Mesenchymal stem cell (in vitro differentiated cells and primary cell): ENCODE results near the gene DNER.

Source experiments
- DNase-seq: peaks from one replicate; pipeline ENCODE4 v3.0.0-alpha.2; 2013
- H2AFZ ChIP-seq: one replicate; pipeline ENCODE4 v1.6.1; 2013; ENCODE audit warnings: low read depth, mild to moderate bottlenecking, control low read depth, inconsistent platforms, low read length, moderate library complexity
- H2AK5ac ChIP-seq: 2 replicates; pipeline ENCODE4 v1.6.1; 2013; ENCODE audit warnings: low read length, moderate library complexity, mild to moderate bottlenecking, inconsistent platforms; ENCODE audit not compliant: severe bottlenecking
- H2BK120ac ChIP-seq: one replicate; pipeline ENCODE4 v1.6.1; 2013; ENCODE audit warnings: low read depth, mild to moderate bottlenecking, inconsistent platforms, low read length, moderate library complexity
- H2BK12ac ChIP-seq, 2 experiments: one replicate each; pipeline ENCODE4 v1.6.1; 2013; ENCODE audit warnings: inconsistent platforms in 2 of 2, low read length in 2 of 2, mild to moderate bottlenecking in 2 of 2, moderate library complexity in 2 of 2, control low read depth in 1 of 2
- H2BK15ac ChIP-seq: one replicate; pipeline ENCODE4 v1.6.1; 2013; ENCODE audit warnings: mild to moderate bottlenecking, low read depth, inconsistent platforms; ENCODE audit not compliant: poor library complexity, severe bottlenecking
- H2BK5ac ChIP-seq: 2 replicates; pipeline ENCODE4 v1.6.1; 2013; ENCODE audit warnings: low read depth, mild to moderate bottlenecking, low read length, control low read depth, inconsistent platforms; ENCODE audit not compliant: poor library complexity, severe bottlenecking
- H3K14ac ChIP-seq, 2 experiments: one replicate each; pipeline ENCODE4 v1.6.1; 2013; ENCODE audit warnings: inconsistent platforms in 2 of 2, low read length in 2 of 2, control low read depth in 1 of 2, mild to moderate bottlenecking in 1 of 2, moderate library complexity in 1 of 2
- H3K18ac ChIP-seq, 2 experiments: one replicate each; pipeline ENCODE4 v1.6.1; 2013; ENCODE audit warnings: inconsistent platforms in 2 of 2, low read length in 2 of 2, control low read depth in 1 of 2, low read depth in 1 of 2, mild to moderate bottlenecking in 1 of 2
- H3K23ac ChIP-seq, 2 experiments: one replicate each; pipeline ENCODE4 v1.6.1; 2013; ENCODE audit warnings: inconsistent platforms in 2 of 2, low read length in 2 of 2, mild to moderate bottlenecking in 2 of 2, moderate library complexity in 2 of 2, control low read depth in 1 of 2
- H3K27ac ChIP-seq: 2 replicates; pipeline ENCODE4 v1.5.1; 2013; ENCODE audit warnings: mild to moderate bottlenecking, moderate library complexity, low read length, control low read depth, inconsistent platforms; ENCODE audit not compliant: poor library complexity, severe bottlenecking
- H3K27me3 ChIP-seq, 2 experiments: 2 replicates each; pipeline versions ENCODE4 v1.6.1 to v1.7.0; 2013; ENCODE audit warnings: low read length in 2 of 2, mild to moderate bottlenecking in 2 of 2, moderate library complexity in 2 of 2, control low read depth in 1 of 2, inconsistent platforms in 1 of 2; ENCODE audit not compliant: control insufficient read depth in 1 of 2, insufficient read depth in 1 of 2
- H3K36me3 ChIP-seq, 2 experiments: 2 replicates each; pipeline versions ENCODE4 v1.6.1 to v1.7.0; 2013; ENCODE audit warnings: low read length in 2 of 2, control low read depth in 1 of 2, inconsistent platforms in 1 of 2, low read depth in 1 of 2, mild to moderate bottlenecking in 1 of 2; ENCODE audit not compliant: insufficient read depth in 2 of 2, control insufficient read depth in 1 of 2
- H3K4ac ChIP-seq, 2 experiments: one replicate each; pipeline ENCODE4 v1.6.1; 2013; ENCODE audit warnings: inconsistent platforms in 2 of 2, low read length in 2 of 2, mild to moderate bottlenecking in 2 of 2, moderate library complexity in 2 of 2, control low read depth in 1 of 2, low read depth in 1 of 2
- H3K4me1 ChIP-seq: 2 replicates; pipeline ENCODE4 v1.6.1; 2013; ENCODE audit warnings: low read depth, low read length, control low read depth; ENCODE audit not compliant: control insufficient read depth, insufficient read depth
- H3K4me2 ChIP-seq: 2 replicates; pipeline ENCODE4 v1.6.1; 2013; ENCODE audit warnings: low read length, mild to moderate bottlenecking, inconsistent platforms; ENCODE audit not compliant: poor library complexity, severe bottlenecking
- H3K4me3 ChIP-seq, 2 experiments: 2 replicates each; pipeline versions ENCODE4 v1.5.1 to v1.7.0; 2013; ENCODE audit warnings: low read length in 2 of 2, mild to moderate bottlenecking in 2 of 2, control low read depth in 1 of 2, low read depth in 1 of 2; ENCODE audit not compliant: insufficient read depth in 1 of 2
- H3K79me1 ChIP-seq: replicated peaks from 2 replicates; pipeline ENCODE4 v1.6.1; 2013; ENCODE audit warnings: mild to moderate bottlenecking, control low read depth, low read length, inconsistent platforms; ENCODE audit not compliant: poor library complexity, severe bottlenecking
- H3K9ac ChIP-seq: 2 replicates; pipeline ENCODE4 v1.7.0; 2013; ENCODE audit warnings: mild to moderate bottlenecking, low read length, moderate library complexity
- H3K9me3 ChIP-seq: 2 replicates; pipeline ENCODE4 v1.7.0; 2013; ENCODE audit warnings: mild to moderate bottlenecking, low read length; ENCODE audit not compliant: control insufficient read depth
- H4K8ac ChIP-seq: one replicate; pipeline ENCODE4 v1.6.1; 2013; ENCODE audit warnings: inconsistent platforms, mild to moderate bottlenecking, low read length, moderate library complexity
- H4K91ac ChIP-seq: one replicate; pipeline ENCODE4 v1.6.1; 2013; ENCODE audit warnings: mild to moderate bottlenecking, low read length, inconsistent platforms
- WGBS: methylation state at CpG from one replicate; pipeline ENCODE4 v1.1.7; 2013; ENCODE audit warnings: mixed read lengths; 5-methylcytosine and 5-hydroxymethylcytosine counted together

Gene DNER

DNA sequence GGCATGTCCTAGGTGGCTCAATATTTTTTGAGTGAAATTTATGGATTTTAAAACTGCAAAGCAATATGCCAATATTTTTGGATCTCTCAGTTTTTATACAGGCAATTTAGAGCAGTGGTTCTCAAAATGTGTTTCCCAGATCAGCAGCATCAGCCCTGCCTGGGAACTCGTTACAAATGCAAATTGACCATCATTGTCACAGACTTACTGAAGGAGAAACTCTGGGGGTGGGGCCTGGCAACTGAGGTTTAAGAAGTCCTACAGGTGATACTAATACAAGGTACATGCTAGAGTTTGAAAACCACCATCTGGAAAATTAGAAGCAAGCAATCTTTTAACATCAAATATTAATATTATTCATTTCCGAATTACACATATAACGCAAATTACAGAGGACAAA is 227.7 kb downstream of the DNER start:
- 70% methylated on average over 2 of the region's 3 CpGs for WGBS
- no peak overlapping the region for H3K27ac ChIP-seq
- H4K8ac ChIP-seq = no peak overlapping the region
- H3K4me1 ChIP-seq = no peaks in the 10 kb centered on the region
- no peak overlapping the region for H3K18ac ChIP-seq
- DNase-seq = no peak
- H2BK120ac ChIP-seq = no peak overlapping the region
- no peak overlapping the region for H2BK5ac ChIP-seq
- H3K4me3 ChIP-seq = no peak overlapping the region
- H3K36me3 ChIP-seq = no peaks in the 10 kb centered on the region
- no peaks in the 10 kb centered on the region for H3K27me3 ChIP-seq
- no peak overlapping the region for H2BK15ac ChIP-seq
- no peak overlapping the region for H4K91ac ChIP-seq
- H3K23ac ChIP-seq = no peak overlapping the region
- H3K79me1 ChIP-seq = no peaks in the 10 kb centered on the region
- H2AFZ ChIP-seq = no peak overlapping the region
- H3K4ac ChIP-seq = no peak overlapping the region
- H2BK12ac ChIP-seq = no peak overlapping the region
- H3K9ac ChIP-seq = no peak overlapping the region
- H2AK5ac ChIP-seq = no peak overlapping the region
- H3K4me2 ChIP-seq = no peak overlapping the region
- H3K9me3 ChIP-seq = no peaks in the 10 kb centered on the region
- no peak overlapping the region for H3K14ac ChIP-seq

- Histone ChIP-seq H3K4me3 (no peak overlapping the region), H3K4me2 (no peak overlapping the region), H3K18ac (no peak overlapping the region), H3K79me1 (no peaks in the 10 kb centered on the region), H4K91ac (no peak overlapping the region), H3K14ac (no peak overlapping the region), H2BK15ac (no peak overlapping the region), H2BK5ac (no peak overlapping the region), H3K23ac (no peak overlapping the region), H3K9ac (no peak overlapping the region), H3K9me3 (no peaks in the 10 kb centered on the region), H3K27ac (no peak overlapping the region), H3K27me3 (no peaks in the 10 kb centered on the region), H3K4ac (no peak overlapping the region), H2BK120ac (no peak overlapping the region), H2AFZ (no peak overlapping the region), H3K4me1 (no peaks in the 10 kb centered on the region), H2AK5ac (no peak overlapping the region), H2BK12ac (no peak overlapping the region), H3K36me3 (no peaks in the 10 kb centered on the region), H4K8ac (no peak overlapping the region)
- no peak for DNase-seq
- WGBS = 66% methylated on average over 7 of the region's 8 CpGs
These were observed 228.5 kb downstream of the DNER start for GRCh38 chr2:229485857-229486256.

DNA sequence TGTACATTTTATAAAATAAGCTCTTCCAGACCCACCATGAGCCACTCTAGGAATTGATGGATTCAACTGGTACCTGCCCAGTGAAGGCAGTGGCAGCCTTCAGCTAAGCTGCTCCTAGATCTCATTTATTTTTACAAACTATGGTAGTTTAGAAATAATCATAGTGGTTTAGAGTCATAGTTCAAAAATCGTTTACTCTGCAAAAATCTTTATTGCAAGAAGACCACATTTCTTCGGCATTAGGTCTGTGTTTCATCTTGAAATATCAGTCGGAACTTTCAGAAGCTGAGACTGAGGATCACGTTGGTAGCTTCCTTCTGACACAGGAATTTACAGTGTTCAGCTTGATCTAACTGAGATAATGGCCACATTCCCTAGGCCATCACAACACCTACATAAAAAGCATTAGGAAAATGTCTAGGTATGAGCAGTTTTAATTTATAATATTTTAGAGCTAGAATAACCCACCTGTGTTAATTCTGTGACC is 237.0 kb downstream of the DNER start:
- Histone ChIP-seq H2BK15ac (no peak overlapping the region), H3K27ac (no peak overlapping the region), H3K14ac (no peak overlapping the region), H4K91ac (no peak overlapping the region), H3K18ac (no peak overlapping the region), H3K36me3 (no peaks in the 10 kb centered on the region), H4K8ac (no peak overlapping the region), H3K4me1 (no peaks in the 10 kb centered on the region), H2BK12ac (no peak overlapping the region), H3K9ac (no peak overlapping the region), H2AFZ (no peak overlapping the region), H2AK5ac (no peak overlapping the region), H2BK5ac (no peak overlapping the region), H3K9me3 (no peaks in the 10 kb centered on the region), H3K23ac (no peak overlapping the region), H3K4ac (no peak overlapping the region), H3K79me1 (no peaks in the 10 kb centered on the region), H3K4me3 (no peak overlapping the region), H3K4me2 (no peak overlapping the region), H2BK120ac (no peak overlapping the region), H3K27me3 (no peaks in the 10 kb centered on the region)
- 85% methylated on average over 4 of the region's 4 CpGs for WGBS
- no peak for DNase-seq

DNA sequence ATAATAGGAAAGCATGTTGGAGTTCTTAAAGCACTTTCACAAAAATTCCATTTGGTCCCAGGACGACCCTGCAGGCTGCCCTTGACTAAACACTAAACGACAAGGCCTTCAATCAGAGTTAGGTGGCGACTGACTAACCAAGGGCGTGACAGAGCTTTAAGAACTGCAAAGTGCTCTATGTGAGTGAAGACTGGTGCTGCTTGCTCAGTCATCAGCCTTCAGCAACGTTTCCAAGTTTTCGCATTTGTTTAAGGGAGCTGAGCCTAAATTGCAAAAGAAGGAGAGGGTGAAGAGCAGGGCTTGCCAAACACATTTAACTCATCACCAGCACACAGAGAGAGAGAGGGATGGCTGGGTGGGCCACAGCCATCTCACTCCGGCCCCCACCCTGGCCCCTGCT is 238.6 kb downstream of the DNER start:
- WGBS = 51% methylated on average over 7 of the region's 7 CpGs
- no peak overlapping the region for H4K8ac ChIP-seq
- no peaks in the 10 kb centered on the region for H3K4me1 ChIP-seq
- no peak overlapping the region for H3K14ac ChIP-seq
- no peak overlapping the region for H4K91ac ChIP-seq
- H3K27ac ChIP-seq = no peak overlapping the region
- no peak overlapping the region for H2AK5ac ChIP-seq
- H3K4ac ChIP-seq = no peak overlapping the region
- H2BK5ac ChIP-seq = no peak overlapping the region
- no peak overlapping the region for H2BK120ac ChIP-seq
- H3K79me1 ChIP-seq = no peaks in the 10 kb centered on the region
- no peak overlapping the region for H3K4me3 ChIP-seq
- no peaks in the 10 kb centered on the region for H3K27me3 ChIP-seq
- DNase-seq = no peak
- H3K23ac ChIP-seq = no peak overlapping the region
- H3K36me3 ChIP-seq = no peaks in the 10 kb centered on the region
- peak overlapping the region; percentile 1 for H3K9ac ChIP-seq
- H2BK12ac ChIP-seq = no peak overlapping the region
- H3K4me2 ChIP-seq = no peak overlapping the region
- no peaks in the 10 kb centered on the region for H3K9me3 ChIP-seq
- no peak overlapping the region for H2BK15ac ChIP-seq
- no peak overlapping the region for H2AFZ ChIP-seq
- no peak overlapping the region for H3K18ac ChIP-seq
